ENCODE data around the gene GBP4.
"Not testable (repeated sequence)": the region's sequence is repeated elsewhere in the genome, so short reads cannot be mapped to it uniquely, and the experiment has no call there.

GBP4 gene, protein sequence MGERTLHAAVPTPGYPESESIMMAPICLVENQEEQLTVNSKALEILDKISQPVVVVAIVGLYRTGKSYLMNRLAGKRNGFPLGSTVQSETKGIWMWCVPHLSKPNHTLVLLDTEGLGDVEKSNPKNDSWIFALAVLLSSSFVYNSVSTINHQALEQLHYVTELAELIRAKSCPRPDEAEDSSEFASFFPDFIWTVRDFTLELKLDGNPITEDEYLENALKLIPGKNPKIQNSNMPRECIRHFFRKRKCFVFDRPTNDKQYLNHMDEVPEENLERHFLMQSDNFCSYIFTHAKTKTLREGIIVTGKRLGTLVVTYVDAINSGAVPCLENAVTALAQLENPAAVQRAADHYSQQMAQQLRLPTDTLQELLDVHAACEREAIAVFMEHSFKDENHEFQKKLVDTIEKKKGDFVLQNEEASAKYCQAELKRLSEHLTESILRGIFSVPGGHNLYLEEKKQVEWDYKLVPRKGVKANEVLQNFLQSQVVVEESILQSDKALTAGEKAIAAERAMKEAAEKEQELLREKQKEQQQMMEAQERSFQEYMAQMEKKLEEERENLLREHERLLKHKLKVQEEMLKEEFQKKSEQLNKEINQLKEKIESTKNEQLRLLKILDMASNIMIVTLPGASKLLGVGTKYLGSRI

DNA sequence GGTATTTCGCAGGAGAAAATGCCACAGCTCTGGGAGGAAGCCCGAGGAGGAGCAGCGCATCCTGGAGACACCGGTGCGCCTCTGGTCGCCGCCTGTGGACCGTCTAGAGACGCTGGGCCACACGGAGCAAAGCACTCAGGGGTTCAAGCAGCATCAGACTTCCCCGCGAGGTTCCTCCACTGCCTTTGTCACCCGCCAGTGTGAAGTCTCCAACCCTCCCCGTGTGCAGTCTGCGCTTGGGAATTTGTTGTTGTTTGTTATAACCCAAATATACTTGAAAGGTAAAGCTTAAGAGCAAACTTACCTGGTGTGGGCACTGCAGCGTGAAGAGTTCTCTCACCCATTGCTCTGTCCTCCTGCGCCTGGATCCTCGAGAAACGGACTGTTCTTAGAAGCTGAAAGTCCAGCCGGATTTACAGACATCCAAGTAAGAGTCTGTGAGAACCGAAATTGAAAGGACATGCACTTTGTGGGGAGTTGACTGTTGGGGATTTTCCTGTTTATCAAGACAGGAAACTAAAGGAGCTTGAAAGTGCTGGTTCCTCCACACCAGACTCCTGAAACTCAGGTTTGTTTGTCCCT lies at the start of gene GBP4:
Gene GBP4 (minus strand): TSS at position 452 of the 582 bp plus-strand sequence. CDS start 108 bp downstream, at position 344.
- peak; percentile 30 for DNase-seq (ENCODE audit: extremely low spot score, insufficient read length, low read depth)
- peak; percentile 98 for FAIRE-seq

DNA sequence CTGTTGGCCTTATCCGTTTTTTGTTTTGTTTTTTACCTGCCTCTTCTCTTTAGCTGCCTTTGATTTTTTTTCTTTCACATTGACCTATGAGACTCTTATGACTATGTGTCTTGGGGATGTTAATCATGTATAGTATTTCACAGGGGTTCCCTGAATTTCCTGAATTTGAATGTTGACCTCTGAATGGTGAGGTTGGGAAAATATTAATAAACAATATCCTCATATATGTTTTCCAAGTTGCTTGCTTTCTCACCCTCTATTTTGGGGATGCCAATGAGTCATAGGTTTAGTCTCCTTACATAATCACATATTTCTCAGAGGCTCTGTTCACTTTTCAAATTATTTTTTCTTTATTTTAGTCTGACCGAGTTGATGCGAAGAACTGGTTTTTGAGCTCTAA lies 44.3 kb upstream of the GBP4 start:
- DNase-seq (ENCODE audit: extremely low spot score, insufficient read length, low read depth) (no peak), FAIRE-seq (no peak)

DNA sequence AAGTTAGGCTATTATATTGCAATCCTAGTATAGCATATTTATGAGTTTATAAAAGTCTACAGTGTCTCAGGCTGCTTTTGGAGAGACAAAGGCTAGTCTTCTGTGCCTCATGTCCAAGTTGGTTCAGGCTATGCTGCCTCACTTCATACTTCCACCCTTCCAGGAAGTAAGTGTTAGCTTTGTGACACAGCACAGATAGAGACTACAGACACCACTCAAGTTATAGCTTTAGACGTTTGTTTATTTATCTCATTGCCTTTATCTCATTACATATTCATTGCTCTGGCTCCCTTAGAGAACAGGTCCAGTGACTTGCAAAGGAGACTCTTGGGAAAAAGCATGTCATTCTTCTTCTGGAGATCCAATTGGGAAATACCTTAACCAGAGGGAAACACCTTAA lies 22.6 kb upstream of the GBP4 start:
- DNase-seq (ENCODE audit: extremely low spot score, insufficient read length, low read depth) (no peak), FAIRE-seq (no peak)

DNA sequence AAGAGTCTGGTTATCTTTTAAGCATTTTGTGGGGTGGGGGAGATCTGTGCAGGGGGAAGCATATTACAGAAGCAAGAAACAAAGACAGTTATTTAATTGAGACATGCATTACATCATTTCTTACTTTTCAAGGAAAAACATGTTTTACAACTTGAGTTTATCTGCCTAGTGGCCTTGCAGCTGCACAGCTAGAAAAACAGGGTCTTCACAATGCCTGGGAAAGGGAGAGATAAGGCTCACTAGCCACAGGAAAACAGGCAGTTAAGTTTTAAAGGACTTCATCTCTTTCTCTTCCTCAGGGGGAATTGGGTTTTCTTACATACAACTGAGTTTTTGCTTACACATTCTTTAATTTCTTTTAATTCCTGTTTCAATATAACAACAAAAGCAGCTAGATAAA lies 21.1 kb upstream of the GBP4 start:
- FAIRE-seq: not testable (repeated sequence)

DNA sequence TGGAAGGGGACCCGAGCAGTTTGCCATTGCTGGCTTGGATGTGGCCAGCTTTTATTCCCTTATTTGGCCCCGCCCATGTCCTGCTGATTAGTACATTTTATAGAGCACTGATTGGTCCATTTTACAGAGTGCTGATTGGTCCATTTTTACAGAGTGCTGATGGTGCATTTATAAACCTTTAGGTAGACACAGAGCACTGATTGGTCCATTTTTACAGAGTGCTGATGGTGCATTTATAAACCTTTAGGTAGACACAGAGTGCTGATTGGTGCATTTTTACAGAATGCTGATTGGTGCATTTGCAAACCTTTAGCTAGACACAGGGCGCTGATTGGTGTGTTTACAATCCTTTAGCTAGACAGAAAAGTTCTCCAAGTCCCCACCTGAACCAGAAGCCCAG lies 20.2 kb upstream of the GBP4 start:
- DNase-seq (ENCODE audit: extremely low spot score, insufficient read length, low read depth); FAIRE-seq: not testable (repeated sequence)

More for the DNA sequence above, 21.1 kb upstream of the GBP4 start:
- not testable (repeated sequence) for DNase-seq (ENCODE audit: extremely low spot score, insufficient read length, low read depth)

DNA sequence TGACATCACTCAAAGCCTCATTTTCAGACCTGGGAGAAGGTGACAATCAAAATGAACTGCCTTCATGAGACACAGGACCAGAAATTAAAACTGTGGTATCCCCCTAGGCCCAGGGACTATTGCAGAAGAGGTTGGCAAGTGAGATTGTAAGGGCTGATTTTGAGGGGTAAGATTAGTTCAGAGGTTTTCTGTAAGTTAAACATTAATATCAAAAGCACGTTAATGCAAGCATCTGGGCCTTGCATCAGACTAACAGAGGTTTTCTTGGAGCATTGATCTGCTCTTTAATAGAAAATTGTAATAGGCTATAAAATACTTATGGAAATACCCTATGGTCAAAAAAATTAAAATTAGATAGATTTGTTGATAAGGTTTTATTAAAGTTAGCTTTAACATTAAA lies 14.6 kb upstream of the GBP4 start:
- DNase-seq (ENCODE audit: extremely low spot score, insufficient read length, low read depth): no peak
- FAIRE-seq: no peak

DNA sequence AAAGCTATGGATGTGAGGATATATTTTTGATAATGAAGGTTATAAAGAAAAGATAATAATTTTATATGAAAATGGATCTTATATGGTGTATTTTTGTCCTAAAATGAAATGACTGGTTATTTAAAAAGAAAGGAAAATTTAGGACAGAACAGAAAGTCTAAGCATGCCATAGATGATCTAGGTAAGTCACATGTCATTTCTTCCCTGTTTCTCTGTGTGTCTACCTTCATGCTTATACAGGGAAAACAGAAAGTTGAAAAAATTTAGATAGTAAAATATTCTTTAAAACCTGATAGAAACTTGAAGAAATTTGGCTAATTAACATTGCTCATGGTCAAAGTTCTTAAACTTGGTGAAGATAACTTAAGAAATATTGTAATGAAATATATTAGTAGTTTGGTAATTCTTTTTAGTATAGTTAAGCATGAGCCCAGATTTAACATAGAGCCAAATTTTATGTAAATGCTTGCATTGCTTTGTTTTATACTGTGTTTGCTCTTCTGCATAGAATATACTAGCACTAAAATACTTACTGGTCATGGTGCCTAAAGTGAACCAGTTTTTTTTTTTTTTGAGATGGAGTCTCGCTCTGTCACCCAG lies 12.4 kb upstream of the GBP4 start:
- FAIRE-seq (no peak), DNase-seq (ENCODE audit: extremely low spot score, insufficient read length, low read depth) (no peak)

DNA sequence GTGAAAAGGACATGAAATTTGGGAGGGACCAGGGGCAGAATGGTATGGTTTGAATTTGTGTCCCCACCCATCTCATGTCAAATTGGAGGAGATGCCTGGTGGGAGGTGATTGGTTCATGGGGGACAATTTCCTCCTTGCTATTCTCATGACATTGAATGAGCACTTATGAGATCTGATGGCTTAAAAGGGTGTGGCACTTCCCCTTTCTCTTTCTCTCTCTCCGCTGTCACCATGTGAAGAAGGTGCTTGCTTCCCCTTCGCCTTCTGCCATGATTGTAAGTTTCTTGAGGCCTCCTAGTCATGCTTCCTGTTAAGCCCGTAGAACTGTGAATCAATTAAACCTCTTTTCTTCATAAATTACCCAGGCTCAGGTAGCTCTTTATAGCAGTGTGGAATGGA lies 7.6 kb upstream of the GBP4 start:
- FAIRE-seq (no peak), DNase-seq (ENCODE audit: extremely low spot score, insufficient read length, low read depth) (no peak)

DNA sequence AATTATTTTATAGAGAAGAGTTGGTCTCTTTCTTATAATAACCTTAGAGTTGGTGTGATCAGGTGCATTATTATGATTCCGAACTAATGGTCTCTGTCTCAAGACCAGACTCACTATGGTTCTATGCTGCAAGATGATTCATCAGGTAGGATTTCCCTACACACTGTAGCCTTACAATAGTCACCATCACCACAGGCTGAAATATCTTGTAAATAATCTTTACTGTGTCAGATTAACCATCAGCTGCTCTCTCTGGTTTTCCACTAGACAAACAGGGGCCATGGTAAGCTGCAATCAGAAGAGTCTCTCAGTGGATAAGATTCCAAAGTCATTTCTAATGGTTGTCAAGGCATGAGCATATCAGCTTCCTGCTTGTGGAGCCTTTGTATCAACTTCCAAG lies 4.4 kb upstream of the GBP4 start:
- no peak for FAIRE-seq
- no peak for DNase-seq (ENCODE audit: extremely low spot score, insufficient read length, low read depth)

DNA sequence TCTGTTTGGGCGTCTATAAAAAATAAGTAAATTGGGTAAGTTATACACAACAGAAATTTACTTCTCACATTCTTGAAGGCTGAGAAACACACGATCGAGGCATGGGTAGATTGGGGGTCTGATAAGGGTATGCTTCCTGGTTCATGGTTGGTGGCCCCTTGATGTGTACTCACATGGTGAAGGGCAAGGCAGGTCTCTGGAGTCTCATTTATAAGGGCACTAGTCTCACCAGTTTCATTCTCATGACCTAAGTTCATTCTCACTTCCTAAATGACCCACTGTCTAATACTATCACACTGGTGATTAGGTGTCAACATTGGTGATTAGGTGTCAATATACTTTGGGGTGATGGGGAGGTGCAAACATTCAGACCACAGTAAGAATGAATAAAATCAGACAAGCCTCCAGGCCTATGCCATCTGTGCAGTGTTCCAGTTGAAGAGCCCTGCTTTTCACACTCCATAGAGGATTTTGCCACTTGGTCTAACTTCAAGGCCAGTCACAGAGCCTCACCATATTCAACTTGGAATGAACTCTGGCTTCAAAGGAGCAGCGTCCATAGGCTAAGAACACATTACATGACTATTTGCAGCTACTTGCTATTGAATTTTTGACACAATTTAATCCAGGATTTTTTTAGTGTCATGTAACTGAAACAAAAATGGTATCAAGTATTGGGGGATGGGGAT lies 2.5 kb upstream of the GBP4 start:
- DNase-seq (ENCODE audit: extremely low spot score, insufficient read length, low read depth) (peak; percentile 5), FAIRE-seq (peak; percentile 93)

DNA sequence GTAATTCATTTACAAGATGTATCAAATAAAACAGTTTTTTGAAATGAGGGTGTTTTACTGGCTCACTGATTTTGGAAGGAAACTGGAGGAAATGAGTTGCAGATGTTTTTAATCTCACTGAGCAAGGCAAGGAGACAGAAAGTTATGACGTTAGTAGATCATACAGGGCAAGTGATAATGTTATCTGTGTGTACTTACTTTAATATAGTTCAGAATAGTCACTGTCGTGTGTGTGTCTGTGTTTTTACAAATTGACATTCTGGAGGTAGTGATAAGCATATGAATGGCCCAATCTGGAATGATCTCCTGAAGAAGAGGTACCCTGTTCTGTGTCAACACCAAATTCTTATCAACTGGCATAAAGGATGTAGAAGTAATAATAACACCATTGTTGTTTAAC lies 1.9 kb upstream of the GBP4 start:
- FAIRE-seq (no peak), DNase-seq (ENCODE audit: extremely low spot score, insufficient read length, low read depth) (no peak)

DNA sequence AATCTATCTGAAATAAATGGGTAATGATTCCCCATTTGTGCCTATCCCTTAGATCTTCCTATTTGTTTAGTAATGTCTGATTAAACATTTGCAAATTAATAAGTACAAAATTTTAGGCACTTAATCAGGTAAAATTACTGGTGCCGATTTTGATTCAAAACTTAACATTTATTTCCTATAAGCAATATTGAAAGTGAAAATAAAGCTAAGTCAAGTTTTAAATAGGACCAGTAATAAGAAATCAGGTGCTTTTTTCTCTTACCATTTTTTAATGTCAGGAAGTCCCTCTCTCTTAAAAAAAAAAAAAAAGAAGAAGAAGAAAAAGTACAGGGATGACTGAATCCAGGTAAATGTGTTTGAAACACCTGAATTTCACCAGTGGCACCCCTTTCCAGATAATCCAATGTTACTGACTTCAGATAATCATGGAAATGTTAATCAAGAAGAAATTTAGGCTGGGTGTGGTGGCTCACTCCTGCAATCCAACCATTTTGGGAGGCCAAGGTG lies 836 bp upstream of the GBP4 start:
- no peak for DNase-seq (ENCODE audit: extremely low spot score, insufficient read length, low read depth)
- peak; percentile 72 for FAIRE-seq

DNA sequence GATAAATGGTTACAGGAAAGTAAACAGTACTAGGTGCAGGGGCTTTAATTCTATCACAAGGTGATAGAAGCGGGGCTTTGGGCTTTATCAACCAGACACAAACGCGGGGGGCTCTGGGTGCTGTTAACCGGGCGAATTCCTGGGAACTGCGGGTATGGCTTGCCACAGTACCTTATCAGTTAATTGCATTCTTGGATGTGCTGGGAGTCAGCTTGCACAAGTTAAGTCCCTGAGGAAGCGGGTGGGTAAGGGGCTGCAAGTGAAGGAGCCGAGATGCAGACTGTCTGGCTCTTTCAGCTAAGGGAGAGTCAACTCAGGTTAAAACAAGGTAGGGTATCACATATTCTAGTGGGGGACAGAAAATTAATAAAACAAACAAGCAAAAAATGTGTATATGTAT lies 661 bp downstream of the GBP4 start:
- FAIRE-seq: no peak
- no peak for DNase-seq (ENCODE audit: extremely low spot score, insufficient read length, low read depth)

DNA sequence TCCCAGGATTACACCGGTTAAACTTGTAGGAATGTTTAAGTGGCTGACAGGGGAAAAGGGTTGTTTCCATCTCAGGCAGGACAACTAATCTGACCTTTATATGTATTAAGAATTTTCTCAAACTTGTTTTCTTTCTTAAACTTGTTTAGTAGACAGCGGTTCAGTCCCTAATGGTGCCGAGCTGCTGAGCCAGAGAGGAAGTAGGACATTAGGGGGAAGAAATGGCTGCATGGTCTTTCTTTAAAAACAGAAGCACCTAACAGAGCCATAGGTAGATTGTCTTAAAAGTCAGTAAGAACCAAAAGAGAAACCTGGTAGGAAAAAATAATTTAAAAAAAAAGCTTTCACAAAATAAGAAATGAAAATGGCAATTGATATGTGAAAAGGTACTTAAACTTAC lies 3.3 kb downstream of the GBP4 start:
- no peak for DNase-seq (ENCODE audit: extremely low spot score, insufficient read length, low read depth)
- FAIRE-seq: peak; percentile 67

DNA sequence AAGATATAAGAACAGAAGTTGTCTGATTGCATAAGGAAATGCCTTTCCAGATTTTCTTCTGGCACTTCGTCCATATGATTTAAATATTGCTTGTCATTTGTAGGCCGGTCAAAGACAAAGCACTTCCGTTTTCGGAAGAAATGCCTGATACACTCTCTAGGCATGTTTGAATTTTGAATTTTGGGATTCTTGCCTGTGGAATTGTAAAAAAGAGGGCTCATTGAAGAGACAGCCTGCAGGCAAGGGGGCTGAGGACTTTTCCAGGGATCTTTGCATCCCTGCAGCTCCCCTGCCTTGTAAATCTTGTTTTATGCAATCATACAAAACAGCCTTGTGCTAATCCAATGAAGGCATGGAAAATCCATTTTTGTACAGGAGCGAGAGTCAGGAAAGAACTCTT lies 7.4 kb downstream of the GBP4 start:
- DNase-seq (ENCODE audit: extremely low spot score, insufficient read length, low read depth) (no peak), FAIRE-seq (peak; percentile 15)

DNA sequence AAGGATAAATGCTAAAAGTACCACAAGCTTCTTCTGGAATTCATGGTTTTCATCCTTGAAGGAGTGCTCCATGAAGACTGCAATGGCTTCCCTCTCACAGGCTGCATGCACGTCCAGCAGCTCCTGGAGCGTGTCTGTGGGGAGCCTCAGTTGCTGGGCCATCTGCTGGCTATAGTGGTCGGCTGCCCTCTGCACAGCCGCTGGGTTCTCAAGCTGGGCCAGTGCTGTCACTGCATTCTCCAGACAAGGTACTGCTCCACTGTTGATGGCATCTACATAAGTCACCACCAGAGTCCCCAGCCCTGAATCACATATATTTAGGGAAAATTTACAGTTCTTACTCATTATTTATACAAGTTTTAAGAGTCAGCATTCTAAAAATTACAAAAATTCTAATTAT lies 8.7 kb downstream of the GBP4 start:
- no peak for DNase-seq (ENCODE audit: extremely low spot score, insufficient read length, low read depth)

DNA sequence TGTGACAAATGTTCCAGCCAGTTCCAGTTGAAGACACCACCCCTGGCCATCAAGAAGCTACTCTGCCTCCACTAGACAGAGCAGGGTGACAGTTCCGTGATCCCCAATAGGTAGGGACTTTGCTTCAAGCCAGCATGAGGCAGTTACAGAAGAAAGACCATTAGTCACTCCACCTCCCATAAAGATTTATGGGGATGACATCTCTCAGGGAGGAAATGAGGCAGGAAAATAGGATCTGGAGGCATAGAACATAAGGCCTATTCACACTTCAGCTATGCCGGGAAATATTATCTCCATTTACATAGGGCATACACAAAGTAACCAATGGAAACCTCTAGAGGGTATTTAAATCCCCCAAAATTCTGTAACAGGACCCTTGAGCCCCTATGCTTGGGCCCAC lies 19.4 kb downstream of the GBP4 start:
- FAIRE-seq: no peak
- no peak for DNase-seq (ENCODE audit: extremely low spot score, insufficient read length, low read depth)

More for the DNA sequence above, 8.7 kb downstream of the GBP4 start:
- no peak for FAIRE-seq

DNA sequence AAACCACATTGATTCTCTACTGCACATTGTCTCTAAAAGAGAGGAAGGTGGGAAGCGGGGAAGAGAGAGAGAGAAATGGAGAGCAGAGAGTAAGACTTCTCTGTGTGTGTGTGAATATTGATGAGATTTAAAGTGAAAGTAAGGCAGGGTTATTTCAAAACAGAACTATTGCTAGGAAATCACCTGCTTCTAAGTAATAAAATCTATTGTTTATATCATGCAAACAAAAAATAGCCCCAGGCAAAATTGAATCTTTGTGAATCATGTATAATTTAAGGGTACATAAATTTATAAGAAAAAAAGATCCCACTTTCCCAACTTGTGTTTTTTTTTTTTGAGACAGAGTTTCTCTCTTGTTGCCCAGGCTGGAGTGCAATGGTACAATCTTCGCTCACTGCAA lies 21.8 kb downstream of the GBP4 start:
- no peak for DNase-seq (ENCODE audit: extremely low spot score, insufficient read length, low read depth)
- no peak for FAIRE-seq

DNA sequence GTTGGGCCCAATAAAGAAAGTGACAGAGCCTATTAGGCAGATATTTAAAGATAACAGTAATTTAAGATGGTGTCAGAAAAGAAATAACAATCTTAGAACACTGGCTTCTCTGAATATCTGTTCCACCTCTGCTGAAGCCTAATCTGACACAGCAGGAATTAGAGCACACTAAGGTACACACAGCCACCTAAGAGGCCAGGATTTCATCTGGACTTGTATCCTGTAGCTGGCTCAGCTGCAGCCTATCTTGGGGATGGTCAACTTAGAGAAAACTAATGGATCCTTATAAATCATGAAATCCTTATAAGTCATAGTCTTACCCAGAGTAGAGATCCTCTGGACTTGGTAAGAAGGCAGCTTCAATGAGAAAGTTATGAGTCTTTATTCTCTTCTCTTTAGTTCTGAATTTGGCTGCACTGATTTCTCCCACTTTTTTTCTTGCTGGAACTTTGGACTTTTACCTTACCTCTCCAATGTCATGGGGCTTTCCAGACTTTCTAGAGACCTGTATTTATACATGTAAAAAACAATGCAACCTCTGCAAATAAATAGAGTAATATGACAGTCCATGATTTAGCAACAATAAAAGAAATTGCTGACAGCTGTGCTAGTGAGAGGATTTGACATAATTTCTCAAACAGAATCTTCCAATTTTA lies 23.0 kb downstream of the GBP4 start, which contains the start of gene GBP7:
Gene GBP7 (minus strand): TSS at position 403 of the 656 bp plus-strand sequence. CDS start 4,068 bp downstream, outside the sequence.
- DNase-seq (ENCODE audit: extremely low spot score, insufficient read length, low read depth) (no peak), FAIRE-seq (no peak)

Measured in GM18507 (cell line).